Measurements from ENCODE around the gene MR1.

The MR1 gene

GRCh38 chr1:181033128-181033798, 520 bp upstream of the MR1 start:
- TF ChIP-seq ZNF266 (tag by site-specific recombination; IDR thresholded peaks at IDR 0.05; ENCODE audit: low read depth), result no peak
- no peak for TF ChIP-seq ZNF302 (tag by site-specific recombination; IDR thresholded peaks at IDR 0.05; ENCODE audit: low read depth)
- 0 out of 2 replicates have a peak, but pooled peaks have one; percentile 22 for TF ChIP-seq ZNF324 (tag by site-specific recombination; IDR thresholded peaks at IDR 0.05)
- TF ChIP-seq ZNF658 (tag by site-specific recombination; IDR thresholded peaks at IDR 0.05), result no peak
- TF ChIP-seq IKZF3 (tag by site-specific recombination; IDR thresholded peaks at IDR 0.05), result no peak
- TF ChIP-seq, protein P1, sequence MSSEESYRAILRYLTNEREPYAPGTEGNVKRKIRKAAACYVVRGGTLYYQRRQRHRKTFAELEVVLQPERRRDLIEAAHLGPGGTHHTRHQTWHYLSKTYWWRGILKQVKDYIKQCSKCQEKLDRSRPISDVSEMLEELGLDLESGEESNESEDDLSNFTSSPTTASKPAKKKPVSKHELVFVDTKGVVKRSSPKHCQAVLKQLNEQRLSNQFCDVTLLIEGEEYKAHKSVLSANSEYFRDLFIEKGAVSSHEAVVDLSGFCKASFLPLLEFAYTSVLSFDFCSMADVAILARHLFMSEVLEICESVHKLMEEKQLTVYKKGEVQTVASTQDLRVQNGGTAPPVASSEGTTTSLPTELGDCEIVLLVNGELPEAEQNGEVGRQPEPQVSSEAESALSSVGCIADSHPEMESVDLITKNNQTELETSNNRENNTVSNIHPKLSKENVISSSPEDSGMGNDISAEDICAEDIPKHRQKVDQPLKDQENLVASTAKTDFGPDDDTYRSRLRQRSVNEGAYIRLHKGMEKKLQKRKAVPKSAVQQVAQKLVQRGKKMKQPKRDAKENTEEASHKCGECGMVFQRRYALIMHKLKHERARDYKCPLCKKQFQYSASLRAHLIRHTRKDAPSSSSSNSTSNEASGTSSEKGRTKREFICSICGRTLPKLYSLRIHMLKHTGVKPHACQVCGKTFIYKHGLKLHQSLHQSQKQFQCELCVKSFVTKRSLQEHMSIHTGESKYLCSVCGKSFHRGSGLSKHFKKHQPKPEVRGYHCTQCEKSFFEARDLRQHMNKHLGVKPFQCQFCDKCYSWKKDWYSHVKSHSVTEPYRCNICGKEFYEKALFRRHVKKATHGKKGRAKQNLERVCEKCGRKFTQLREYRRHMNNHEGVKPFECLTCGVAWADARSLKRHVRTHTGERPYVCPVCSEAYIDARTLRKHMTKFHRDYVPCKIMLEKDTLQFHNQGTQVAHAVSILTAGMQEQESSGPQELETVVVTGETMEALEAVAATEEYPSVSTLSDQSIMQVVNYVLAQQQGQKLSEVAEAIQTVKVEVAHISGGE (tag by site-specific recombination; conservative IDR thresholded peaks at IDR 0.05; ENCODE audit: low read depth), result no peak
- TF ChIP-seq ZNF704 (tag by site-specific recombination; IDR thresholded peaks at IDR 0.05), result no peak
- peak; percentile 83 for TF ChIP-seq ZBTB48 (tag by site-specific recombination; IDR thresholded peaks at IDR 0.05)
- TF ChIP-seq MZF1 (tag by site-specific recombination; IDR thresholded peaks at IDR 0.05; ENCODE audit: borderline replicate concordance), result 0 out of 2 replicates have a peak, but pooled peaks have one; percentile 12
- no peak for TF ChIP-seq ZNF140 (tag by site-specific recombination; IDR thresholded peaks at IDR 0.05)
- no peak for TF ChIP-seq ZNF707 (tag by site-specific recombination; IDR thresholded peaks at IDR 0.05)
- no peak for TF ChIP-seq ZNF335 (tag by site-specific recombination; conservative IDR thresholded peaks at IDR 0.05)
- TF ChIP-seq ZNF391 (tag by site-specific recombination; IDR thresholded peaks at IDR 0.05; ENCODE audit: borderline replicate concordance, low read depth), result no peak
- TF ChIP-seq OVOL3 (tag by site-specific recombination; IDR thresholded peaks at IDR 0.05), result no peak
- TF ChIP-seq ZNF791 (tag by site-specific recombination; IDR thresholded peaks at IDR 0.05), result no peak
- no peak for TF ChIP-seq ZNF544 (tag by site-specific recombination; IDR thresholded peaks at IDR 0.05)
- no peak for TF ChIP-seq ZNF639 (tag by site-specific recombination; IDR thresholded peaks at IDR 0.05)
- TF ChIP-seq ZBTB17 (tag by site-specific recombination; IDR thresholded peaks at IDR 0.05), result peak; percentile 44
- TF ChIP-seq ZNF518A (tag by site-specific recombination; conservative IDR thresholded peaks at IDR 0.05; ENCODE audit: low read depth), result peak; percentile 74
- TF ChIP-seq ZNF585B (tag by site-specific recombination; IDR thresholded peaks at IDR 0.05), result no peak
- TF ChIP-seq ZEB2 (tag by site-specific recombination; IDR thresholded peaks at IDR 0.05), result no peak
- TF ChIP-seq, protein P2, sequence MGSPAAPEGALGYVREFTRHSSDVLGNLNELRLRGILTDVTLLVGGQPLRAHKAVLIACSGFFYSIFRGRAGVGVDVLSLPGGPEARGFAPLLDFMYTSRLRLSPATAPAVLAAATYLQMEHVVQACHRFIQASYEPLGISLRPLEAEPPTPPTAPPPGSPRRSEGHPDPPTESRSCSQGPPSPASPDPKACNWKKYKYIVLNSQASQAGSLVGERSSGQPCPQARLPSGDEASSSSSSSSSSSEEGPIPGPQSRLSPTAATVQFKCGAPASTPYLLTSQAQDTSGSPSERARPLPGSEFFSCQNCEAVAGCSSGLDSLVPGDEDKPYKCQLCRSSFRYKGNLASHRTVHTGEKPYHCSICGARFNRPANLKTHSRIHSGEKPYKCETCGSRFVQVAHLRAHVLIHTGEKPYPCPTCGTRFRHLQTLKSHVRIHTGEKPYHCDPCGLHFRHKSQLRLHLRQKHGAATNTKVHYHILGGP (tag by site-specific recombination; IDR thresholded peaks at IDR 0.05), result no peak
- TF ChIP-seq ZNF660 (tag by site-specific recombination; IDR thresholded peaks at IDR 0.05), result 0 out of 2 replicates have a peak, but pooled peaks have one; percentile 4
- no peak for TF ChIP-seq TCF7L2 (IDR thresholded peaks at IDR 0.05; ENCODE audit: borderline replicate concordance, low read depth, low read length)
- TF ChIP-seq ZBTB21 (tag by site-specific recombination; IDR thresholded peaks at IDR 0.05), result no peak
- no peak for TF ChIP-seq ZNF157 (tag by site-specific recombination; IDR thresholded peaks at IDR 0.05)
- CTCF ChIA-PET, result interaction anchor here (0.6 to 2.3 kb wide), 8 partner anchors 8 to 155 kb away, joined by 3 to 12 read pairs (median 4); no protein-coding TSS in a partner anchor

More at GRCh38 chr1:181033128-181033798, 520 bp upstream of the MR1 start:
- POLR2A ChIA-PET, result interaction anchor here (0.5 to 6.3 kb wide), 5 partner anchors 9 to 67 kb away, joined by 3 to 40 read pairs (median 5); partner anchors contain the start of genes IER5 and STX6
- no peaks in the 10 kb centered on the region for H3K36me3 ChIP-seq (ENCODE audit: control insufficient read depth in 2 of 2, insufficient read depth in 1 of 2, low read length in 2 of 2)
- H3K27ac ChIP-seq (ENCODE audit: extremely low read depth, low read depth, low read length), result peak overlapping the region; percentile 43
- H3K4me3 ChIP-seq (ENCODE audit: low read depth, low read length), result peak overlapping the region; percentile 54
- H3K9me3 ChIP-seq (ENCODE audit: control insufficient read depth, insufficient read depth, low read depth, low read length), result no peaks in the 10 kb centered on the region
- no peaks in the 10 kb centered on the region for H3K4me1 ChIP-seq (ENCODE audit: control insufficient read depth, insufficient read depth, low read length)

Data from HEK293 (cell line).